NCI-H1436 (cell line): ENCODE data around the gene ABTB2.

Source experiments
- DNase-seq: peaks from one replicate; lab custom pipeline; 2025; lab: John Stamatoyannopoulos, UW

ABTB2 gene

GRCh38 chr11:34360046-34360445, 2.2 kb upstream of the ABTB2 start:
- no peak for DNase-seq

GRCh38 chr11:34359548-34359891, 1.7 kb upstream of the ABTB2 start:
- no peak for DNase-seq

GRCh38 chr11:34358728-34359547, 1.1 kb upstream of the ABTB2 start:
- peak; percentile 42 for DNase-seq

GRCh38 chr11:34358258-34358727, 483 bp upstream of the ABTB2 start:
- no peak for DNase-seq

- peak; percentile 8 for DNase-seq
These were observed 703 bp downstream of the ABTB2 start for GRCh38 chr11:34356913-34357700.

GRCh38 chr11:34356576-34356912, 1.3 kb downstream of the ABTB2 start:
- DNase-seq: no peak

- DNase-seq: no peak
These were observed 1.7 kb downstream of the ABTB2 start for GRCh38 chr11:34356130-34356529.

- no peak for DNase-seq
These were observed 2.1 kb downstream of the ABTB2 start for GRCh38 chr11:34355726-34356125.

- DNase-seq: no peak
These were observed 3.0 kb downstream of the ABTB2 start for GRCh38 chr11:34354782-34355181.

- DNase-seq: no peak
These were observed 3.9 kb downstream of the ABTB2 start for GRCh38 chr11:34353881-34354280.

GRCh38 chr11:34351687-34352469, 5.9 kb downstream of the ABTB2 start:
- DNase-seq: no peak

GRCh38 chr11:34351051-34351450, 6.8 kb downstream of the ABTB2 start:
- no peak for DNase-seq

- no peak for DNase-seq
These were observed 7.9 kb downstream of the ABTB2 start for GRCh38 chr11:34349882-34350281.

- no peak for DNase-seq
These were observed 8.9 kb downstream of the ABTB2 start for GRCh38 chr11:34348919-34349318.

- DNase-seq: no peak
These were observed 9.7 kb downstream of the ABTB2 start for GRCh38 chr11:34348096-34348495.

- DNase-seq: no peak
These were observed 11.3 kb downstream of the ABTB2 start for GRCh38 chr11:34346551-34346950.

GRCh38 chr11:34345991-34346480, 11.8 kb downstream of the ABTB2 start:
- DNase-seq: no peak

GRCh38 chr11:34345540-34345876, 12.3 kb downstream of the ABTB2 start:
- DNase-seq: no peak

GRCh38 chr11:34344768-34345539, 12.9 kb downstream of the ABTB2 start:
- no peak for DNase-seq

GRCh38 chr11:34344410-34344767, 13.4 kb downstream of the ABTB2 start:
- no peak for DNase-seq

GRCh38 chr11:34343686-34344085, 14.1 kb downstream of the ABTB2 start:
- DNase-seq: no peak

GRCh38 chr11:34343153-34343552, 14.7 kb downstream of the ABTB2 start:
- DNase-seq: no peak
